ENCODE results near the gene RNF141.
A peak's percentile ranks its signal among the peaks of the same experiment; 100 is the strongest.

RNF141 gene

GRCh38 chr11:10496296-10496936 lies 44.6 kb downstream of the RNF141 start:
- no peak overlapping the region for H3K4me3 ChIP-seq (ENCODE audit: low read depth, low read length)
- no peak for DNase-seq (ENCODE audit: low read depth)
- TF ChIP-seq CTCF (conservative IDR thresholded peaks at IDR 0.05; ENCODE audit: low read depth, low read length), result no peak

- no peak for DNase-seq (ENCODE audit: low read depth)
- no peak overlapping the region for H3K4me3 ChIP-seq (ENCODE audit: low read depth, low read length)
- TF ChIP-seq CTCF (conservative IDR thresholded peaks at IDR 0.05; ENCODE audit: low read depth, low read length), result no peak
These were observed 45.6 kb downstream of the RNF141 start for GRCh38 chr11:10495464-10495786.

GRCh38 chr11:10494636-10495463 lies 46.1 kb downstream of the RNF141 start:
- no peak overlapping the region for H3K4me3 ChIP-seq (ENCODE audit: low read depth, low read length)
- TF ChIP-seq CTCF (conservative IDR thresholded peaks at IDR 0.05; ENCODE audit: low read depth, low read length), result no peak
- DNase-seq (ENCODE audit: low read depth), result no peak

GRCh38 chr11:10493041-10493663 lies 47.8 kb downstream of the RNF141 start:
- TF ChIP-seq CTCF (conservative IDR thresholded peaks at IDR 0.05; ENCODE audit: low read depth, low read length), result no peak
- DNase-seq (ENCODE audit: low read depth), result no peak
- H3K4me3 ChIP-seq (ENCODE audit: low read depth, low read length), result no peak overlapping the region

- no peak overlapping the region for H3K4me3 ChIP-seq (ENCODE audit: low read depth, low read length)
- no peak for TF ChIP-seq CTCF (conservative IDR thresholded peaks at IDR 0.05; ENCODE audit: low read depth, low read length)
- DNase-seq (ENCODE audit: low read depth), result no peak
These were observed 48.9 kb downstream of the RNF141 start for GRCh38 chr11:10492084-10492483.

- no peak overlapping the region for H3K4me3 ChIP-seq (ENCODE audit: low read depth, low read length)
- TF ChIP-seq CTCF (conservative IDR thresholded peaks at IDR 0.05; ENCODE audit: low read depth, low read length), result no peak
- DNase-seq (ENCODE audit: low read depth), result peak; percentile 92
These were observed 50.4 kb downstream of the RNF141 start for GRCh38 chr11:10490398-10491241.

All from choroid plexus epithelial cell (primary cell).